Body of pancreas (tissue), 4 donors: ENCODE results near the gene FIZ1. TPM values are rescaled to one million over a fixed set of nuclear protein-coding genes. Genes with fewer than 3 reads are reported as not detected.

Experiments
- ATAC-seq: fragments of 150-250 bp; one replicate; pipeline ENCODE4 v1.9.1; 2016
- DNase-seq, 4 donors: peaks; one replicate each; pipeline ENCODE4 v3.0.0-alpha.2; 2019
- H3K27ac ChIP-seq, 4 donors: fragments of 200-600 bp; sonication (generic); 1 replicate in 3 of 4; 2 replicates in 1 of 4; pipeline versions ENCODE4 v1.5.1 to v1.6.1; 2016 to 2019; ENCODE audit warnings: mild to moderate bottlenecking in 1 of 4, mixed read lengths in 1 of 4, moderate library complexity in 1 of 4
- H3K27me3 ChIP-seq, 2 donors: fragments of 200-600 bp; sonication (generic); one replicate each; pipeline ENCODE4 v1.6.0; 2016; ENCODE audit warnings: mild to moderate bottlenecking in 1 of 2
- H3K36me3 ChIP-seq, 2 donors: fragments of 200-600 bp; sonication (generic); replicated peaks in 1 of 2; 2 replicates each; pipeline ENCODE4 v1.5.1; 2016; ENCODE audit warnings: low read depth in 2 of 2; ENCODE audit not compliant: insufficient read depth in 1 of 2
- H3K4me1 ChIP-seq: fragments of 200-600 bp; sonication (generic); one replicate; pipeline ENCODE4 v1.6.0; 2016
- H3K4me3 ChIP-seq, 2 donors: fragments of 200-600 bp; sonication (generic); 1 replicate in 1 of 2; 2 replicates in 1 of 2; pipeline ENCODE4 v1.5.1; 2016 to 2019
- H3K9me3 ChIP-seq, 3 donors: fragments of 200-600 bp; sonication (generic); 1 replicate in 2 of 3; 2 replicates in 1 of 3; pipeline ENCODE4 v1.5.1; 2016
- CTCF ChIP-seq, 7 experiments: fragments of 450-650 bp in 4 of 7; fragments of 200-600 bp in 3 of 7; sonication (generic) in 3 of 7; IDR thresholded peaks; one replicate each; pipeline ENCODE4 v1.5.1; 2016 to 2019; ENCODE audit warnings: antibody characterized with exemption in 7 of 7
- POLR2A ChIP-seq, 3 donors: fragments of 450-650 bp; IDR thresholded peaks; one replicate each; pipeline ENCODE4 v1.6.1; 2016; ENCODE audit warnings: antibody characterized with exemption in 3 of 3, mild to moderate bottlenecking in 2 of 3
- WGBS, 2 donors: methylation state at CpG; one replicate each; pipeline ENCODE4 v1.1.5; 2017; 5-methylcytosine and 5-hydroxymethylcytosine counted together
- intact Hi-C: fragments of 100-400 bp; cut with DNase I; formaldehyde crosslinking; loops from one replicate; pipeline ENCODE4 v1.15.1; 2023
- total RNA-seq, 2 donors: library from RNA; depleted of rRNA; stranded (reverse); fragments of >200 nt; gene quantifications; one replicate each; pipeline ENCODE4 v1.1.0, GENCODE V29; 2016

Gene FIZ1
- total RNA-seq, 2 donors from 2014 or later: 5.7 to 13.5 TPM

GRCh38 chr19:55606471-55606787 lies 7.1 kb upstream of the FIZ1 start:
- Histone ChIP-seq H3K36me3 (no peaks in the 10 kb centered on the region), H3K27me3 (no peaks in the 10 kb centered on the region), H3K4me1 (peaks cover 29% of the 10 kb centered on the region), H3K27ac (peak overlapping the region in 3 of 4 donors; percentile 83 to 94 (median 87)), H3K4me3 (no peak overlapping the region), H3K9me3 (no peaks in the 10 kb centered on the region)
- no peak for DNase-seq
- intact Hi-C loops: no loop called here
- WGBS, 2 donors: 18% methylated on average over 12 of the region's 12 CpGs
- TF ChIP-seq POLR2A (IDR thresholded peaks at IDR 0.05) (no peak), CTCF (IDR thresholded peaks at IDR 0.05) (no peak)
- no peak for ATAC-seq

GRCh38 chr19:55605637-55606470 lies 6.5 kb upstream of the FIZ1 start, which contains the start of gene ZNF865:
TSS of gene ZNF865 (plus strand) at chr19:55605647. CDS start at chr19:55613619, 7,972 bp downstream.
- H3K36me3 ChIP-seq: no peaks in the 10 kb centered on the region
- peak; percentile 69 to 75 (median 70) for DNase-seq
- H3K27ac ChIP-seq: peak within 1 kb of the TSS; percentile 82 to 94 (median 85)
- intact Hi-C loops: no loop called here
- TF ChIP-seq CTCF (IDR thresholded peaks at IDR 0.05): peak; percentile 42 to 90 (median 71)
- peak in 1 of 3 donors; percentile 11 for TF ChIP-seq POLR2A (IDR thresholded peaks at IDR 0.05)
- peak; percentile 49 for ATAC-seq
- H3K9me3 ChIP-seq: no peaks in the 10 kb centered on the region
- peaks cover 31% of the 10 kb centered on the region for H3K4me1 ChIP-seq
- WGBS, 2 donors: 0 to 3% methylated on average over 16 to 21 of the region's 44 CpGs
- H3K4me3 ChIP-seq: peak within 1 kb of the TSS; percentile 84 to 86
- no peaks in the 10 kb centered on the region for H3K27me3 ChIP-seq

GRCh38 chr19:55605207-55605636 lies 5.9 kb upstream of the FIZ1 start:
- DNase-seq: peak; percentile 96 to 98 (median 98)
- intact Hi-C loops: no loop called here
- ATAC-seq: peak; percentile 84
- peak in 2 of 3 donors; percentile 42 to 60 for TF ChIP-seq POLR2A (IDR thresholded peaks at IDR 0.05)
- no peak for TF ChIP-seq CTCF (IDR thresholded peaks at IDR 0.05)
- Histone ChIP-seq H3K27me3 (no peaks in the 10 kb centered on the region), H3K4me1 (peaks cover 34% of the 10 kb centered on the region), H3K27ac (peak overlapping the region; percentile 82 to 94 (median 85)), H3K4me3 (peak overlapping the region; percentile 84 to 86), H3K36me3 (no peaks in the 10 kb centered on the region), H3K9me3 (no peaks in the 10 kb centered on the region)
- 0% methylated on average over 7 to 43 of the region's 43 CpGs for WGBS, 2 donors

GRCh38 chr19:55603581-55604292 lies 4.4 kb upstream of the FIZ1 start:
- no peaks in the 10 kb centered on the region for H3K9me3 ChIP-seq
- TF ChIP-seq POLR2A (IDR thresholded peaks at IDR 0.05) (no peak), CTCF (IDR thresholded peaks at IDR 0.05) (no peak)
- no peaks in the 10 kb centered on the region for H3K27me3 ChIP-seq
- ATAC-seq (no peak), DNase-seq (no peak)
- no peaks in the 10 kb centered on the region for H3K36me3 ChIP-seq
- intact Hi-C loops: no loop called here
- H3K4me1 ChIP-seq: peaks cover 37% of the 10 kb centered on the region
- WGBS, 2 donors: 68 to 71% methylated on average over 22 of the region's 22 CpGs
- no peak overlapping the region for H3K4me3 ChIP-seq
- H3K27ac ChIP-seq: peak overlapping the region in 1 of 4 donors; percentile 94
